ENCODE results near the gene BANF1. TPM values are rescaled to one million over a fixed set of nuclear protein-coding genes. Genes with fewer than 3 reads are reported as not detected.

Gene BANF1
- total RNA-seq, 1 donor from 2014 or later: 163 TPM

DNA sequence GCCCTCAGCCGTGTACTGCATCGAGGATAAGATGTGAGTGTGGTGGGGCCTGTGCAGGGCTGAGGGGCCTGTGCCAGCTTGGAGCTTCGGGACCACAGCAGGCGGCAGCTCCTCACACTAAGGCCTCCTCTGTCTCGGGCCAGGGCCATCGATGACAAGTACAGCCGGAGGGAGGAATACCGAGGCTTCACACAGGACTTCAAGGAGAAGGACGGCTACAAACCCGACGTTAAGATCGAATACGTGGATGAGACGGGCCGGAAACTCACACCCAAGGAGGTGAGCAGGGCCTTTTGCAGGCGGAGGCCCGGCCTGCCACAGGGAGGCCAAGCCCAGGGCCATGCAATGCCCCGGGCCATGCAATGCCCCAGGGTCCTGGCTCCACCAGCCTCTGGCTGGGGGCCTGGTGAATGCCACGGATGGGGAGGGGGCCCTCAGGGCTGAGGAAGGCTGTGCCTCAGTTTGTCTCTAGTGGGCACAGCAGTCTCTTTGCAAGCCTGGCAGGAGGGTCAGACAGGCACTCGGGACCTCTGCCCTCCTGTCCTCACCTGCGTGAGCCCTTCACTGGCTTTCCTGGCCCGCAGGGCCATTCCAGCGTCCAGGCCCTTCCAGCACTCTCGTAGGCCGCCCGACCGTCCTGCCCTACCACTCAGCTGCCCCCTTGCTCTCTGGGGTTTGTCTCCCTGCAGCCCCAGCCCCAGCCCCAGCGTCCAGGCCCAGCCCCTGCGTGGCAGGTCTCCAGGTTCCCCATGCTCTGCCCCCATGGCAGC is 24.5 kb upstream of the BANF1 start:
- no peak for DNase-seq (ENCODE audit: low spot score)
- Mint-ChIP-seq H3K27me3 (ENCODE audit: unreplicated experiment) (peaks cover 7% of the 10 kb centered on the region), H3K4me1 (ENCODE audit: unreplicated experiment) (no peaks in the 10 kb centered on the region), H3K36me3 (ENCODE audit: low read depth, unreplicated experiment) (peaks cover 37% of the 10 kb centered on the region), H3K4me3 (ENCODE audit: unreplicated experiment) (no peak overlapping the region), H3K27ac (ENCODE audit: unreplicated experiment) (no peak overlapping the region), H3K9me3 (ENCODE audit: unreplicated experiment) (no peaks in the 10 kb centered on the region)
- TF ChIP-seq, protein P1, sequence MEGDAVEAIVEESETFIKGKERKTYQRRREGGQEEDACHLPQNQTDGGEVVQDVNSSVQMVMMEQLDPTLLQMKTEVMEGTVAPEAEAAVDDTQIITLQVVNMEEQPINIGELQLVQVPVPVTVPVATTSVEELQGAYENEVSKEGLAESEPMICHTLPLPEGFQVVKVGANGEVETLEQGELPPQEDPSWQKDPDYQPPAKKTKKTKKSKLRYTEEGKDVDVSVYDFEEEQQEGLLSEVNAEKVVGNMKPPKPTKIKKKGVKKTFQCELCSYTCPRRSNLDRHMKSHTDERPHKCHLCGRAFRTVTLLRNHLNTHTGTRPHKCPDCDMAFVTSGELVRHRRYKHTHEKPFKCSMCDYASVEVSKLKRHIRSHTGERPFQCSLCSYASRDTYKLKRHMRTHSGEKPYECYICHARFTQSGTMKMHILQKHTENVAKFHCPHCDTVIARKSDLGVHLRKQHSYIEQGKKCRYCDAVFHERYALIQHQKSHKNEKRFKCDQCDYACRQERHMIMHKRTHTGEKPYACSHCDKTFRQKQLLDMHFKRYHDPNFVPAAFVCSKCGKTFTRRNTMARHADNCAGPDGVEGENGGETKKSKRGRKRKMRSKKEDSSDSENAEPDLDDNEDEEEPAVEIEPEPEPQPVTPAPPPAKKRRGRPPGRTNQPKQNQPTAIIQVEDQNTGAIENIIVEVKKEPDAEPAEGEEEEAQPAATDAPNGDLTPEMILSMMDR (IDR thresholded peaks at IDR 0.05; ENCODE audit: unreplicated experiment): no peak

DNA sequence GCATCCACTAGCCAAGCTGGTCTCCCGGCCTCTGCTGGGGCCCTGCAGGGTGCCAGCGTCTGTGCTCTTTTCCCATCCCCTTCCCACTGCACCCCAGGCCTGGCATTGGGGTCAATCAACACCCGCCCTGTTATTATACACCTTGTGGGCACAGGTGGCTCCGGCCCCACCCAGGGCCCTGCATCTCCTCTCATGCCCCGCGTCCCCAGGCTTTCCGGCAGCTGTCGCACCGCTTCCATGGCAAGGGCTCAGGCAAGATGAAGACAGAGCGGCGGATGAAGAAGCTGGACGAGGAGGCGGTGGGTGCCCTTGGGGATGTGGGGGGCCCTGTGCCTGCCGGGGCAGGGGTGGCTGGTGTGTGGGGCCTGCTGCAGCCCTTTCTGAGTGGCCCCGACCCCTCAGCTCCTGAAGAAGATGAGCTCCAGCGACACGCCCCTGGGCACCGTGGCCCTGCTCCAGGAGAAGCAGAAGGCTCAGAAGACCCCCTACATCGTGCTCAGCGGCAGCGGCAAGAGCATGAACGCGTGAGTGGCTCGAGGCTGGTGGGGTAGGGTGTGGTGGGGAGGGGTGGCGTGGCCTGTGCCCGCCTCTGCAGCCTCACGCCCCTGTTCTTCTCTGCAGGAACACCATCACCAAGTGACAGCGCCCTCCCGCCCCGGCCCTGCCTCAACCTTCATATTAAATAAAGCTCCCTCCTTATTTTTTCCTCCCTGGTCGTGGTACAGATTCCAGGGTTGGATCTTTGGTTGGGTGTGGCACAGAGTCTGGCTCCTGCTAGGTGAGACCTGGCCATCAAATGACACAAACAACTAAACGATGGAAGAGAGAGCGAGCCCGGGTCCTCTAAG is 23.7 kb upstream of the BANF1 start:
- Mint-ChIP-seq H3K4me1 (ENCODE audit: unreplicated experiment) (no peaks in the 10 kb centered on the region), H3K4me3 (ENCODE audit: unreplicated experiment) (peak overlapping the region; percentile 37), H3K27me3 (ENCODE audit: unreplicated experiment) (peaks cover 7% of the 10 kb centered on the region), H3K9me3 (ENCODE audit: unreplicated experiment) (no peaks in the 10 kb centered on the region), H3K27ac (ENCODE audit: unreplicated experiment) (no peak overlapping the region), H3K36me3 (ENCODE audit: low read depth, unreplicated experiment) (peaks cover 30% of the 10 kb centered on the region)
- no peak for DNase-seq (ENCODE audit: low spot score)
- TF ChIP-seq, protein P1 (IDR thresholded peaks at IDR 0.05; ENCODE audit: unreplicated experiment): no peak

DNA sequence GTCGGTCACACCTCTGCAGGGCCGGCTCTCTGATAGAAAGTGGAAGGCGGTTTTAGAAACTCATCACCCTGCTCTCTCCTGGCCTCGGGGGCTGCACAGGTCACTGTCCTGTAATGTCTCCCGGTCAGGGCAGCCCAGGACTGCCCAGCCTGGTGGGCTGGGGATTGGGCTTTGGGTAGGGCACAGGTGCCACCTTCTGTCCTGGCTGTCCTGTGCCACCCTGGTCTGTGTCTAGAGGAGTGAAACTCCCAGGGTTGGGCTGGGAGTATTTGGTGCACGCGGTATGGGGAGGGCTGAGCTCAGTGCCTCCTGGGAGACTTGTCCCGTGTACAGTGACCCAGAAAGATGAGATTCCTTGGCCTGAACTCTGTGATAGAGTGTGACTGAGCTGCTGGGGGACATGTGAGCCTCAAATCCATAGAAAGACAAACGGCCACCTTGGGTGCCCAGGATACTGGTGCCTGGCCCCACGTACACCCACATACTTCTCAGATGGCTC is 23.0 kb upstream of the BANF1 start:
- TF ChIP-seq, protein P1 (IDR thresholded peaks at IDR 0.05; ENCODE audit: unreplicated experiment): no peak
- Mint-ChIP-seq H3K4me3 (ENCODE audit: unreplicated experiment) (peak overlapping the region; percentile 37), H3K36me3 (ENCODE audit: low read depth, unreplicated experiment) (peaks cover 30% of the 10 kb centered on the region), H3K4me1 (ENCODE audit: unreplicated experiment) (no peaks in the 10 kb centered on the region), H3K27ac (ENCODE audit: unreplicated experiment) (no peak overlapping the region), H3K9me3 (ENCODE audit: unreplicated experiment) (no peaks in the 10 kb centered on the region), H3K27me3 (ENCODE audit: unreplicated experiment) (peaks cover 7% of the 10 kb centered on the region)
- DNase-seq (ENCODE audit: low spot score): no peak

DNA sequence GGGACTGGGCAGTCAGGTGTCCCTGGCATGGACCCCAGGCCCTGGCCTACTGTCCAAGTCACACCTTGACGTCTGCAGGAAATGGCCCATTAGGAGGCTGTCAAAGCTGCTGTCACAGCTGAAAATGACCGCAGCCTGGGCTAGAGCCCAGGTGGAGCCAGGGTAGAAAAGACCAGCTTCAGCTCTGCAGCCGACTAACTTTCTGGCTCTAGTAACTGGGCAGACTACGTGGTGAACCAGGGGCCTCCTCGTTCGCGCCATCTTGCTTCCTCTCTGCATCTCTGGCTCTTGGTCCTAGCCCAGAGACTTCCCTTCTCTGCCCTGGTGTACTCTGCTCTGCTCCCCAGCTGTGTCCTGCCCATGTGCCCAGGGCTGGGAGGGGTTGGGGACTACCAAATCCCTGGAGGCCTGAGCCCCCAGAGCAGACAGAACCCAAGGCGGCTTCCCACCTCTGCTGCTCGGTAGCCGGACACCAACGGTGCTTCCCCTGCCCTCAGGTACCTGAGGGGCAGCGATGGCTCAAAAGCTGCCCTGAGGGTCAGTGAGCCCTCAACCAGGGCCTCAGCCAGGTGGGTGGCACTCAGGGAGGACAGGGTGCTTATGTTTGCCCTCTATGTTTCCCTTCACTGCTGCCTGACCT is 21.1 kb upstream of the BANF1 start:
- DNase-seq (ENCODE audit: low spot score): no peak
- Mint-ChIP-seq H3K4me3 (ENCODE audit: unreplicated experiment) (no peak overlapping the region), H3K9me3 (ENCODE audit: unreplicated experiment) (no peaks in the 10 kb centered on the region), H3K36me3 (ENCODE audit: low read depth, unreplicated experiment) (peaks cover 21% of the 10 kb centered on the region), H3K27me3 (ENCODE audit: unreplicated experiment) (peaks cover 1% of the 10 kb centered on the region), H3K27ac (ENCODE audit: unreplicated experiment) (no peak overlapping the region), H3K4me1 (ENCODE audit: unreplicated experiment) (no peaks in the 10 kb centered on the region)
- TF ChIP-seq, protein P1 (IDR thresholded peaks at IDR 0.05; ENCODE audit: unreplicated experiment): no peak
